Measurements from ENCODE around the gene USP13. TPM values are rescaled to one million over a fixed set of nuclear protein-coding genes. Genes with fewer than 3 reads are reported as not detected.

Gene USP13
- total and polyA plus RNA-seq, 2 donors from 2014 or later: 3.0 to 9.0 TPM

DNA sequence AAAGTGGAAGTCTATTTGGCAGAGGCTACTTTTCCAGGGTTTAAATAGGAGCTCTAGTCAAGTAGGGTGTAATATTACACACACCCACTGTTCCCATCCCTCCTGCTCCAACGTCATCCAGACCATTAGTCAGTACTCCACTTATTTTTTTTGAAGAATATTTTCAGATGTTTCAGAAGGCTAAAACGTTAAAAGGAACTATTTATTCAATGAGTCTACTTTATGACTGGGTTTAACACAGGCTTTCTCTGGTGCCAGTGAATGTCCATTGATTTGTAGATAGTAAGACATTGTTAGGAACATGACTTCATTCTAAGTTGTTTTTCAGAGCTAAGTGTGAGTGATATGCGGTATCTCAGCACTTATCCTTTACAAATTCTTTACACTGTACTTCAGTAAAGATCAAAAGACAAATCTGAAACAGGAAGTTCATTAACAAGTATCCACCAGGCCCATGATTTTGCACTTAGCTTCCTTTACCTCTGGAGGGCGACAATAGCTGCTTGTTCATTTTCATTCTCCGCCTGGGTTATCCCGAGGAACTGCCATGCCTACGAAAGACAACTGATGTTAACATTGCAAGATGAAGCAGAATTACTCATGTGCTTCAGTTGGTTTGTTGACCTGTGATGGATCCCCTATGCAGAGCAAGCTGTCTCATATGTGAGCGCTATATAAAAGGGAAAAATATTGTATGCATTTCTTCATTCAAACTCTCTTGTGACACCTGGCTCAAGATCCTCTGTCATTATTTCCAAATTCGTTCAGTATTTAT is 158.7 kb downstream of the USP13 start:
- no peak for FAIRE-seq
- no peak overlapping the region for H3K9ac ChIP-seq (ENCODE audit: low read length in 3 of 3)
- H3K36me3 ChIP-seq (ENCODE audit: control insufficient read depth in 2 of 3, insufficient read depth in 3 of 3, low read length in 3 of 3): no peaks in the 10 kb centered on the region
- TF ChIP-seq CTCF (IDR thresholded peaks at IDR 0.05; ENCODE audit: borderline replicate concordance, extremely low read depth, insufficient read depth): peak; percentile 34
- no peak overlapping the region for H3K4me3 ChIP-seq (ENCODE audit: low read length in 3 of 3)
- peak in 4 of 5 donors; percentile 39 to 78 (median 67) for DNase-seq
- no peaks in the 10 kb centered on the region for H3K9me3 ChIP-seq (ENCODE audit: control insufficient read depth in 2 of 3, insufficient read depth in 1 of 3, low read length in 3 of 3)
- no peaks in the 10 kb centered on the region for H3K27me3 ChIP-seq (ENCODE audit: control insufficient read depth, insufficient read depth, low read length)
- intact Hi-C loops (cut with DNase I): no loop called here
- no peaks in the 10 kb centered on the region for H3K4me1 ChIP-seq (ENCODE audit: control insufficient read depth in 2 of 3, insufficient read depth in 2 of 3, low read depth in 1 of 3, low read length in 3 of 3)
- H3K27ac ChIP-seq (ENCODE audit: low read depth in 2 of 2, low read length in 2 of 2): no peak overlapping the region

DNA sequence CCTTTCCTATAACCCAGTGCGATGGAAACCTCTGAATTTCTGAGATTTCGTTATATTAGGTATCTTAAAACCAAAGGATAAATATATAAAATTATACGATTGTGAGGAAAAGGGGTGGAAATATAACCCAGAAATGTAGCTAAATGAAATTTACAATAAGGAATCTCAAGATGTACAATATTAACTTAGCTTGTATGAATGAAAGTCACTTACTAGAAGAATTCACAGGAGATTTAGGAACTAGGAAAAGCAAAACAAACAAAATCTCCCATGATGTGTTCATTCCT is 159.2 kb downstream of the USP13 start:
- no peaks in the 10 kb centered on the region for H3K27me3 ChIP-seq (ENCODE audit: control insufficient read depth, insufficient read depth, low read length)
- H3K4me1 ChIP-seq (ENCODE audit: control insufficient read depth in 2 of 3, insufficient read depth in 2 of 3, low read depth in 1 of 3, low read length in 3 of 3): no peaks in the 10 kb centered on the region
- H3K27ac ChIP-seq (ENCODE audit: low read depth in 2 of 2, low read length in 2 of 2): no peak overlapping the region
- intact Hi-C loops (cut with DNase I): no loop called here
- no peaks in the 10 kb centered on the region for H3K9me3 ChIP-seq (ENCODE audit: control insufficient read depth in 2 of 3, insufficient read depth in 1 of 3, low read length in 3 of 3)
- TF ChIP-seq CTCF (IDR thresholded peaks at IDR 0.05; ENCODE audit: borderline replicate concordance, extremely low read depth, insufficient read depth): no peak
- no peak for FAIRE-seq
- H3K4me3 ChIP-seq (ENCODE audit: low read length in 3 of 3): no peak overlapping the region
- DNase-seq: no peak
- no peaks in the 10 kb centered on the region for H3K36me3 ChIP-seq (ENCODE audit: control insufficient read depth in 2 of 3, insufficient read depth in 3 of 3, low read length in 3 of 3)
- no peak overlapping the region for H3K9ac ChIP-seq (ENCODE audit: low read length in 3 of 3)

GRCh38 chr3:179819379-179819778 is 166.5 kb downstream of the USP13 start:
- DNase-seq (no peak), FAIRE-seq (no peak)
- Histone ChIP-seq H3K27me3 (ENCODE audit: control insufficient read depth, insufficient read depth, low read length) (no peaks in the 10 kb centered on the region), H3K36me3 (ENCODE audit: control insufficient read depth in 2 of 3, insufficient read depth in 3 of 3, low read length in 3 of 3) (no peaks in the 10 kb centered on the region), H3K4me1 (ENCODE audit: control insufficient read depth in 2 of 3, insufficient read depth in 2 of 3, low read depth in 1 of 3, low read length in 3 of 3) (no peaks in the 10 kb centered on the region), H3K27ac (ENCODE audit: low read depth in 2 of 2, low read length in 2 of 2) (no peak overlapping the region), H3K4me3 (ENCODE audit: low read length in 3 of 3) (no peak overlapping the region), H3K9me3 (ENCODE audit: control insufficient read depth in 2 of 3, insufficient read depth in 1 of 3, low read length in 3 of 3) (no peaks in the 10 kb centered on the region), H3K9ac (ENCODE audit: low read length in 3 of 3) (no peak overlapping the region)
- TF ChIP-seq CTCF (IDR thresholded peaks at IDR 0.05; ENCODE audit: borderline replicate concordance, extremely low read depth, insufficient read depth): no peak
- intact Hi-C loops (cut with DNase I): no loop called here

GRCh38 chr3:179822296-179822695 is 169.5 kb downstream of the USP13 start:
- Histone ChIP-seq H3K36me3 (ENCODE audit: control insufficient read depth in 2 of 3, insufficient read depth in 3 of 3, low read length in 3 of 3) (no peaks in the 10 kb centered on the region), H3K4me1 (ENCODE audit: control insufficient read depth in 2 of 3, insufficient read depth in 2 of 3, low read depth in 1 of 3, low read length in 3 of 3) (peaks cover 0 to 3% (median 0%) of the 10 kb centered on the region in 3 donors), H3K9me3 (ENCODE audit: control insufficient read depth in 2 of 3, insufficient read depth in 1 of 3, low read length in 3 of 3) (no peaks in the 10 kb centered on the region), H3K27ac (ENCODE audit: low read depth in 2 of 2, low read length in 2 of 2) (no peak overlapping the region), H3K9ac (ENCODE audit: low read length in 3 of 3) (no peak overlapping the region), H3K4me3 (ENCODE audit: low read length in 3 of 3) (no peak overlapping the region), H3K27me3 (ENCODE audit: control insufficient read depth, insufficient read depth, low read length) (no peaks in the 10 kb centered on the region)
- no peak for TF ChIP-seq CTCF (IDR thresholded peaks at IDR 0.05; ENCODE audit: borderline replicate concordance, extremely low read depth, insufficient read depth)
- intact Hi-C loops (cut with DNase I): no loop called here
- no peak for DNase-seq
- no peak for FAIRE-seq
